Measurements from ENCODE around the gene EPM2AIP1.

DNA sequence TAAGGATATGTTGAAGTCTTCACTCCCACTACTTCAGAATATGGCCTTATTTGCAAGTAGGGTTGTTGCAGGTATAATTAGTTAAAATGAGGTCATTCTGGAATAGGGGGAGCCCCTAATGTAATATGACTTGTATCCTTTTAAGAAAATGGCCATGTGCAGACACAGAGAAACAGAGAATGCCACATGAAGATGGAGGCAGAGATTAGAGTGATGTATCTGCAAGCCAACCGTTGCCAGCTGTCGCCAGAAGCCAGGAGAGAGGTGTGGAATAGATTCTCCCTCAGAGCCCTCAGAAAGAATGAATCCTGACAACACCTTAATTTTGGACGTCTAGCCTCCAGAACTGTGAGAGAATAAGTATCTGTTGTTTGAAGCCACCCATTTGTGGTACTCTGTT, 36.8 kb downstream of the EPM2AIP1 start:
- TF ChIP-seq, protein P1, sequence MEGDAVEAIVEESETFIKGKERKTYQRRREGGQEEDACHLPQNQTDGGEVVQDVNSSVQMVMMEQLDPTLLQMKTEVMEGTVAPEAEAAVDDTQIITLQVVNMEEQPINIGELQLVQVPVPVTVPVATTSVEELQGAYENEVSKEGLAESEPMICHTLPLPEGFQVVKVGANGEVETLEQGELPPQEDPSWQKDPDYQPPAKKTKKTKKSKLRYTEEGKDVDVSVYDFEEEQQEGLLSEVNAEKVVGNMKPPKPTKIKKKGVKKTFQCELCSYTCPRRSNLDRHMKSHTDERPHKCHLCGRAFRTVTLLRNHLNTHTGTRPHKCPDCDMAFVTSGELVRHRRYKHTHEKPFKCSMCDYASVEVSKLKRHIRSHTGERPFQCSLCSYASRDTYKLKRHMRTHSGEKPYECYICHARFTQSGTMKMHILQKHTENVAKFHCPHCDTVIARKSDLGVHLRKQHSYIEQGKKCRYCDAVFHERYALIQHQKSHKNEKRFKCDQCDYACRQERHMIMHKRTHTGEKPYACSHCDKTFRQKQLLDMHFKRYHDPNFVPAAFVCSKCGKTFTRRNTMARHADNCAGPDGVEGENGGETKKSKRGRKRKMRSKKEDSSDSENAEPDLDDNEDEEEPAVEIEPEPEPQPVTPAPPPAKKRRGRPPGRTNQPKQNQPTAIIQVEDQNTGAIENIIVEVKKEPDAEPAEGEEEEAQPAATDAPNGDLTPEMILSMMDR (IDR thresholded peaks at IDR 0.05), result no peak
- TF ChIP-seq EZH2 (IDR thresholded peaks at IDR 0.05), result no peak
